ENCODE data around the gene SEMA6D.

Gene SEMA6D

DNA sequence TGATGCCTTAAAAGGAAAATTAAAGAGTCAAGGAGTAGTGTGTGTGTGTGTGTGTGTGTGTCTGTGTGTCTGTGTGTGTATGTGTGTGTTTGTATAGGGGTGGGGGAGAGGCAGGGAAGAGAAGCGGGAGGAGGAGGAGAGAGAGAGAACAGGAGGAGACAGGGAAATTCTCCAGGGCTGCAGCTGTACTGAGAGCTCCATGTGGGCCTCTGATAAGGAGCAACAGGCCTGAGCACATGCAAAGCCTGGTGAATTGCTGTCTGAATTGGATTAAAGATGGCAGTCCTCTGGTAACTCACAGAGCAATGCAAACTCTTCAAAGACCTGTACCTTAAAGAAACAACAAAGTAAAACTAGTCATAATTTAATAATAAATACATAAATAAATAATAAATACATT lies 70.6 kb downstream of the SEMA6D start:
- TF ChIP-seq POLR2AphosphoS5 (IDR thresholded peaks at IDR 0.05; ENCODE audit: low read depth, low read length) (no peak), SPI1 (IDR thresholded peaks at IDR 0.05; ENCODE audit: low read depth, low read length) (no peak)
- FAIRE-seq (no peak), DNase-seq (ENCODE audit: insufficient read length, low spot score) (no peak)

DNA sequence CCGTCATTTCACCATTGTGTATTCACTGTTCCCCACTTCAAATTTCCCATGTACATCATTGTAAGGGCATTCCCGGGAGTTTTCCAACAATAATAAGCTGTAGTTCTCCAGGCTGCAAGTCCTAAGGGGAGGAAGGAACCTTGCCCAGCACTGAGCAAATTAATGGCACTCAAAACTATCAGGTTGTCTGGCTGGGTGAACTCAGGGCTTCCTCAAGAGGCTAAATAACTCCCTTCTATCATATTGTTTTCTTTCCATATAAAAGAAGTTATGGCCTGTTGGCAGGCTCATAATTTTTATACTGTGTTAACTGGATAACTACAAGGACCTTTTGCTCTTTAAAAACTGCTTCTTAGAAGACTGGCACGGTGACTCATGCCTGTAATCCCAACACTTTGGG lies 71.4 kb downstream of the SEMA6D start:
- DNase-seq (ENCODE audit: insufficient read length, low spot score) (no peak), FAIRE-seq (no peak)
- TF ChIP-seq TAF1 (IDR thresholded peaks at IDR 0.05; ENCODE audit: low read depth, low read length) (no peak), POLR2A (IDR thresholded peaks at IDR 0.05; ENCODE audit: low read depth, low read length) (no peak), PAX5 (IDR thresholded peaks at IDR 0.05; ENCODE audit: insufficient read depth, low read length, severe bottlenecking) (no peak), POLR2AphosphoS5 (IDR thresholded peaks at IDR 0.05; ENCODE audit: low read depth, low read length) (no peak), POU2F2 (IDR thresholded peaks at IDR 0.05; ENCODE audit: low read depth, low read length) (no peak), SPI1 (IDR thresholded peaks at IDR 0.05; ENCODE audit: low read depth, low read length) (no peak)

DNA sequence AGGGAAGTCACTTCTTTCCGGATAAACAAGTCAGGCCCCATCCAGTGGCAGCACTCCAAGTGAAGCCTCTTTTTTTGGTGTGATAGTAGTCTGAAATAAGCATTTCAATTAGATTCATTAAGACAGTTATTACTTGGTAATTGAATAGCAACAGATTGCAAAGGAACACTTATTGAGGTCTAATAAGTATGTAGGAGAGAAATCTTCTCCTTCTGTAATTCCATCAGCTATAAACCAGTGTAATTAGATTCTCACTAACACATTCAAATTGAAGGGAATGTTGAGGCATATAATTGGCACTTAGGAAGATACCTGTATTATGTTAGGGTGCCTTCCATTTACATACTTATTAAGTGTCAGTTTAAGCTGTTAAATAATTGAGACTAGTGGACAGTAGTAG lies 73.9 kb downstream of the SEMA6D start:
- FAIRE-seq (no peak), DNase-seq (ENCODE audit: insufficient read length, low spot score) (no peak)
- TF ChIP-seq SPI1 (IDR thresholded peaks at IDR 0.05; ENCODE audit: low read depth, low read length) (no peak), TAF1 (IDR thresholded peaks at IDR 0.05; ENCODE audit: low read depth, low read length) (no peak), POLR2AphosphoS5 (IDR thresholded peaks at IDR 0.05; ENCODE audit: low read depth, low read length) (no peak), POU2F2 (IDR thresholded peaks at IDR 0.05; ENCODE audit: low read depth, low read length) (no peak), POLR2A (IDR thresholded peaks at IDR 0.05; ENCODE audit: low read depth, low read length) (no peak)

DNA sequence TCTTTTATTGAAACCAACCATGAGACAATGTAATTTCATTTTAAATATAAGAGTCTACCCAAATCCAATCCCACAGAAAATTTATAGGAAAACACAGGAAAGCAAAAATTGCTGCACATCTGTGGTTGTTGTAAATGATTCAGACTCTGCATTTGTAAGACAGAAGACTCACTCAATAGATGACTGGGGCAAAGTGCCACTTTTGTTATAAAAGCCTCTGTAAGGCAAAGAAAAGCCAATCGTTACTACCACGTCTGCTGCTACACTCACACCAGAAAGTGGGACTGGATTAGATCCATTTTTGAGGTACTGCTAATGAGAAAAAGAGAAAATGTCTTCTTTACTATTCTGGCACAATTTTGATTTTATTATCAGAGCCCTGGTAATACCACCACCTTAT lies 74.9 kb downstream of the SEMA6D start:
- DNase-seq (ENCODE audit: insufficient read length, low spot score): no peak
- no peak for FAIRE-seq
- TF ChIP-seq POU2F2 (IDR thresholded peaks at IDR 0.05; ENCODE audit: low read depth, low read length) (no peak), POLR2AphosphoS5 (IDR thresholded peaks at IDR 0.05; ENCODE audit: low read depth, low read length) (no peak), SPI1 (IDR thresholded peaks at IDR 0.05; ENCODE audit: low read depth, low read length) (no peak), POLR2A (IDR thresholded peaks at IDR 0.05; ENCODE audit: low read depth, low read length) (no peak), TAF1 (IDR thresholded peaks at IDR 0.05; ENCODE audit: low read depth, low read length) (no peak), PAX5 (IDR thresholded peaks at IDR 0.05; ENCODE audit: insufficient read depth, low read length, severe bottlenecking) (no peak)

DNA sequence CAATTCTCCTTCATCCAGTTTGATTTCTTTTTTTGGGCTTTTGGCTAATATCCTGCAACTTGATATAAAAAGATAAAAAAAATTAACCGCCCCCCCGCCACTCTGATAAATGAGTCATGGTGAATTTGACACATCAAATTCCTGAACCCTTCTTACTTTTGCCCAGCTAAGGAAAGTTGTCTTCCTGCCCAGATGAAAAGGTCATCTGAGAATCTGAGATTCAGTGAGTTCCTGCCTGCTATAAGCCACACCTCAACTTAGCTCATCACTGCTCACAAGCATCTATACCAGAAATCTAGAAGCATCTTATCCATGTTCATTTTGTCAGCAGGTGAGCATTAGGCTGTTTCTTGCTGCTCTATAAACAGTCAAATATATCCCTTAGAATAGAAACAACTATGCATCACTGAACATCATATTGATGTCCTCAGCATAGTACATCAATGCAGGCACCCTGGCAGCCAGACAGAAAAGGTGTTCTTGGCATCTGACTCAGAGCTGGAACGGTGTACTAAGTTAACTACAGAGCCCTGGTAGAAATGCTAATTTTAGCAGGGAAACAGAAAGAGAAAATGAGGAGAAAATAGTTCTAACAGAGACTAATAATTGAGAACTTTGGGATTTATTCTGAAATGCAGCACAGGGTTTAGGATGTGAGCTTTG lies 77.1 kb downstream of the SEMA6D start:
- FAIRE-seq (no peak), DNase-seq (ENCODE audit: insufficient read length, low spot score) (no peak)
- TF ChIP-seq SPI1 (IDR thresholded peaks at IDR 0.05; ENCODE audit: low read depth, low read length) (no peak), POU2F2 (IDR thresholded peaks at IDR 0.05; ENCODE audit: low read depth, low read length) (no peak), POLR2A (IDR thresholded peaks at IDR 0.05; ENCODE audit: low read depth, low read length) (no peak), TAF1 (IDR thresholded peaks at IDR 0.05; ENCODE audit: low read depth, low read length) (no peak), PAX5 (IDR thresholded peaks at IDR 0.05; ENCODE audit: insufficient read depth, low read length, severe bottlenecking) (no peak), POLR2AphosphoS5 (IDR thresholded peaks at IDR 0.05; ENCODE audit: low read depth, low read length) (no peak)

DNA sequence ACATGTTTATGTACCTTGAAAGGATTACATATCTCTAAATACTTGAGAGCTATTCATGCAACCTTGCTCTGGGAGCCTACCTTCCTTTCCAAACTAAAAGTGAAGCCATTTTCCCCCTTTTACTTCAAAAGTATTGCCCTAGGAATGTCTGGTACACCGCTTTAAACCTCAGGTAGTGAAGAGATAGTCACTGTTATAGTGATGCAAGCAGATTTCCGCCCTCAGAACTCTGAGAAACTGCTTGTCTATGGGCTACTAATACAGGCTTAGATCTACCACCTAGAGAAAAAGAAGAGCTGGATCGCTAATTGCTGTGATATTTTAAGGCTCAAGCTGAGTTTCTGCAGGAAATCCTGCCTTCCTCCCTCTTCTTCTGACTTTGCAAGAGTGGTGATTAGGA lies 78.6 kb downstream of the SEMA6D start:
- FAIRE-seq: no peak
- TF ChIP-seq PAX5 (IDR thresholded peaks at IDR 0.05; ENCODE audit: insufficient read depth, low read length, severe bottlenecking) (no peak), SPI1 (IDR thresholded peaks at IDR 0.05; ENCODE audit: low read depth, low read length) (no peak), POLR2AphosphoS5 (IDR thresholded peaks at IDR 0.05; ENCODE audit: low read depth, low read length) (no peak), POLR2A (IDR thresholded peaks at IDR 0.05; ENCODE audit: low read depth, low read length) (no peak), POU2F2 (IDR thresholded peaks at IDR 0.05; ENCODE audit: low read depth, low read length) (no peak), TAF1 (IDR thresholded peaks at IDR 0.05; ENCODE audit: low read depth, low read length) (no peak)
- DNase-seq (ENCODE audit: insufficient read length, low spot score): no peak

DNA sequence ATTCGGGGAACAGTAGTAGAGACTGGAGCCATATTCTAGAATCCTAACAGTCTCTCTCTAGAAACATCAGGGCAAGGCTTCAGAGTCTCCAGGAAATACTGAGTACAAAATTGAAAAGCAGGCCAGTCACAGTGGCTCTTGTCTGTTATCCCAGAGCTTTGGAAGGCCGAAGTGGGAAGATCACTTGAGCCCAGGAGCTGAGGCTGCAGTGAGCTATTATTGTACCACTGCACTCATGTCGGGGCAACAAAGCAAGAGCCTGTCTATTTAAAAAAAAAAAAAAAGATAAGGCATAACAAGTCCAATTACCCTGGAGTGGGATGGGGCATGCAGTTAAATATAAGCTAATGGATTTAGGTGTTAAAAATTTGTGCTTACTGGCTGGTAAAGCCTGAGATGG lies 79.0 kb downstream of the SEMA6D start:
- DNase-seq (ENCODE audit: insufficient read length, low spot score): no peak
- FAIRE-seq: no peak
- TF ChIP-seq TAF1 (IDR thresholded peaks at IDR 0.05; ENCODE audit: low read depth, low read length) (no peak), POLR2AphosphoS5 (IDR thresholded peaks at IDR 0.05; ENCODE audit: low read depth, low read length) (no peak), POU2F2 (IDR thresholded peaks at IDR 0.05; ENCODE audit: low read depth, low read length) (no peak), PAX5 (IDR thresholded peaks at IDR 0.05; ENCODE audit: insufficient read depth, low read length, severe bottlenecking) (no peak), SPI1 (IDR thresholded peaks at IDR 0.05; ENCODE audit: low read depth, low read length) (no peak), POLR2A (IDR thresholded peaks at IDR 0.05; ENCODE audit: low read depth, low read length) (no peak)

DNA sequence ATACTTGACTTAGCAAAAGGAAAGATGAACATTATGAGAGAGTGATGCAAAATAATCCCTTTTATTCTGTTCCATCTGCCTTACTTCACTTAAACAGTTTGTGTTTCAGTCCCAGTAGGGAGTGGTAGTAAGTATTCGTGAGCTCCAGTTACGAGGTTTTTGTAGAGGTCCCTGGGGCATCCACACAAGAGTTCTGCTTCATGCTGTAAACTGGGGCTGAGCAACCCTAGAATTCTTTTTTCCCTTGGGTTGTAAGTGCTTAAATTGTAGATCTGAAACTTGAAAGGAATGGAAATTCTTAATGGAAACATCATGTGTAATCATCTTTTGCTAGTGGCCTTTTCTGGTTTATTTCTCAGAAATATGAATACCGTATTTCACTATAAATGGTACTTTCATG lies 79.5 kb downstream of the SEMA6D start:
- TF ChIP-seq SPI1 (IDR thresholded peaks at IDR 0.05; ENCODE audit: low read depth, low read length): no peak
- TF ChIP-seq POLR2AphosphoS5 (IDR thresholded peaks at IDR 0.05; ENCODE audit: low read depth, low read length): no peak
- TF ChIP-seq PAX5 (IDR thresholded peaks at IDR 0.05; ENCODE audit: insufficient read depth, low read length, severe bottlenecking): no peak
- TF ChIP-seq POU2F2 (IDR thresholded peaks at IDR 0.05; ENCODE audit: low read depth, low read length): no peak
- TF ChIP-seq POLR2A (IDR thresholded peaks at IDR 0.05; ENCODE audit: low read depth, low read length): no peak
- no peak for TF ChIP-seq TAF1 (IDR thresholded peaks at IDR 0.05; ENCODE audit: low read depth, low read length)
- FAIRE-seq (no peak), DNase-seq (ENCODE audit: insufficient read length, low spot score) (no peak)

DNA sequence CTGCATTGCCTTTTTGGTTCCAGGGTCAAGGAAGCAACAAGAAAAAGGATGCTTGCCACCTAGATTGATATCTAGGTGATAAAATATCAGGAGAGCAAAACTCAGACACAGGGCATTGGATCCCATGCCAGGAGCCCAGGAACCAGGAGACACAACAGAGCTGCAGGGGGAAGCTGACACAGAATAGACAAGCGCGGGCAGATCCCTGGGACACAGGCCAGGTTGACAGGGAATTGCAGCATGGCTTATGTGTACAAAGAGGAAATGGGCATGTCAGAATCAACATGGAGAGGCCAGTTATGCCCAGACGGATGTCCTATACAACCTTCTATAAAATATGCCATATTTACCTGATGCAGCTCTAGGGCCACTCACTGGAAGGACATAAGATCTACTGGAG lies 84.2 kb downstream of the SEMA6D start:
- no peak for TF ChIP-seq POLR2A (IDR thresholded peaks at IDR 0.05; ENCODE audit: low read depth, low read length)
- no peak for FAIRE-seq
- no peak for DNase-seq (ENCODE audit: insufficient read length, low spot score)

DNA sequence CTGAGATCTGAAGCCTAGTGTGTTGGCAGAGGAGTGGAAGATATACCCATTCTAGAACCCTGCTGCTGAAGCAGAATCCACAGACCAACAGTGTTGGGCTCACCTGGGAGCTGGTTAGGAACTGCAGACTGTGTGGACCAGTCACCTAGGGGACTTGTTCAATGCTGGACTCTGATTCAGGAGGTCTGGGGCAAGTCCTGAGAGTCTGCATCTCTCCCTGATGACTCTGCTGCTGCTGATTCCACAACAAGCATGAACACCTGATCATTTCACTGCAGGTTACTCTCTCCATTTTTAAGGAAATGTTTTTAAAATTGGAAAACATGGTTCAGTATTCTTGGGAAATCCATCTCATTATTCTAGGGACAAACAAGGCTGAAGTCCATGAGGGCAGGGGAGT lies 84.9 kb downstream of the SEMA6D start:
- TF ChIP-seq POLR2A (IDR thresholded peaks at IDR 0.05; ENCODE audit: low read depth, low read length) (no peak), SPI1 (IDR thresholded peaks at IDR 0.05; ENCODE audit: low read depth, low read length) (no peak), TAF1 (IDR thresholded peaks at IDR 0.05; ENCODE audit: low read depth, low read length) (no peak), PAX5 (IDR thresholded peaks at IDR 0.05; ENCODE audit: insufficient read depth, low read length, severe bottlenecking) (no peak), POU2F2 (IDR thresholded peaks at IDR 0.05; ENCODE audit: low read depth, low read length) (no peak), POLR2AphosphoS5 (IDR thresholded peaks at IDR 0.05; ENCODE audit: low read depth, low read length) (no peak)
- no peak for DNase-seq (ENCODE audit: insufficient read length, low spot score)
- FAIRE-seq: no peak

Measured in GM12891 (cell line).